GM21423 (cell line): ENCODE measurements around the gene AZIN2.

ENCODE experiments used
- ATAC-seq: cut with Tn5 transposase; IDR thresholded peaks from one replicate; pipeline ENCODE4 v1.9.1; 2021; ENCODE audit warnings: mild to moderate bottlenecking, moderate library complexity; ENCODE audit not compliant: unreplicated experiment

The AZIN2 gene

GRCh38 chr1:33149453-33150190 lies 68.7 kb downstream of the AZIN2 start:
- no peak for ATAC-seq

GRCh38 chr1:33150522-33150921 lies 69.6 kb downstream of the AZIN2 start:
- no peak for ATAC-seq

GRCh38 chr1:33151116-33151515 lies 70.2 kb downstream of the AZIN2 start:
- no peak for ATAC-seq

DNA sequence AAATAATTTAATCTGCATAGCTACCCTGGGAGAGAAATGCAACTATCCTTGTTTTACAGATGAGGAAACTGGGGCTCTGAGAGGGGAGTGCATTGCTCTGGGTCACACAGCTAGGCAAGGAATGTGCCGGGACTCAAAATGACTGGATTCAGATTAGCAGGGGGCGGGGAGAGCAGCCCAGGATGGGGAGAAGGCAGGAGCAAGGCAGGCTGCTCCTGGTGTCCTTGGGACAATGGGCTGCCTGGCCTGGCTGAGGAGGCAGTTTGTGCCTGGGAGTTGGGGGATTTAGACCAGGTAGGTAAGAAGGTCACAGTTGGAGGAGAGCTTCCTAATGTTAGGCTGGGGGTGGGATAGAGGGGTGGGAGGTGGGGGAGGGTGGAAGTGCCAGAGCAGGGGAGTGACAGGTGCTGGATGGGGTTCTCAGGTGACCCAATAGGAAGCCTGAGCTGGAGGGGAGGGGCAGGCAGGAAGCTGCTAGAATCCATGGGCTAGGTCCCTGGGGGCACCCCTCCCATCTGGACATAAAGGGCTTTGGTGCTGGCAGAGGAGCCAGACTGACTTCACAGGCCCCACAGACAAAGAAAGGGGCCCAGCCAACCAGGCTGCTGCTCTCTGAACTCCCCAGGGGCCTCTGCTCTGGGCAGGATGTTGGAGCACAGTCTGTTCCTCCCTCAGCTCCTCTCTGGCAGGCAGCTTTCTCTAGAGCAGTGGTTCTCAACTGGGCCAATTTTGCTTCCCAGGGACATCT lies 71.9 kb downstream of the AZIN2 start:
- no peak for ATAC-seq

DNA sequence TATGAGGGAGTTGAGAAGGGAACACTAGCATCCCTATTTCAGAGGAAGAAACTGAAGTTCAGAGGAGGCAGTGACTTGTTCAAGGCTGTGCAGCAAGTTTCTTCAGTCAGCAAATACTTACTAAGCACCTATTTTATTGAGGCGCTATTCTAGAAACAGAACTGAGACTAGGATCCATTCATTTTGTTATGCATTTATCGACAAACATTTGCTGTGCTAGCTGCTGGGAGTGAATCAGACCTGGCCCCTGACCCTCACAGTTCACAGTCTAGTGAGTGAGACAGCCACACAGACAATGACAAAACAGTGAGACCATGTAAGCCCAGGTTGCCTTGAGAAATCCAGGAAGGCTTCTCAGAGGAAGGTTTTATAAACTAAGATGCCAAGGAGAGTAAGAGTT lies 72.7 kb downstream of the AZIN2 start:
- ATAC-seq = no peak

GRCh38 chr1:33155877-33156538 lies 75.1 kb downstream of the AZIN2 start:
- no peak for ATAC-seq

DNA sequence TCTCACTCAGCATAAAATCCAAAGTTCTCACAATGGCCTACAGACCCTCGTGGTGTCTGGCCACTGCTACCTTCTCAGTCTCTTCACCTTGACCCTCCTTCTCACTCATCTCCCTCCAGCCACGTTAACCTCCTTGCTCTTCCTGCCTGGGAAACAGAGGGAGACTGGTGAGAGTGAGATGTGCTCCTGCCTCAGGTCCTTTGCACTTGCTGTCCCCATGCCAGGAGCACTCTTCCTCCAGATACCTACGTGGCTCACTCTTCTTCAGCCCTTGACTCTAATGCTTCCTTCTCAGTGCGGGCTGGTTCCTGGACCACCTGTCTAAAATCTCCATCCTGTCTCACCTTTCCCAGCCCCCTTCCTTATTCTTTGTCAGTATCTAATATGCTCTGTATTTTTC lies 76.2 kb downstream of the AZIN2 start:
- no peak for ATAC-seq

DNA sequence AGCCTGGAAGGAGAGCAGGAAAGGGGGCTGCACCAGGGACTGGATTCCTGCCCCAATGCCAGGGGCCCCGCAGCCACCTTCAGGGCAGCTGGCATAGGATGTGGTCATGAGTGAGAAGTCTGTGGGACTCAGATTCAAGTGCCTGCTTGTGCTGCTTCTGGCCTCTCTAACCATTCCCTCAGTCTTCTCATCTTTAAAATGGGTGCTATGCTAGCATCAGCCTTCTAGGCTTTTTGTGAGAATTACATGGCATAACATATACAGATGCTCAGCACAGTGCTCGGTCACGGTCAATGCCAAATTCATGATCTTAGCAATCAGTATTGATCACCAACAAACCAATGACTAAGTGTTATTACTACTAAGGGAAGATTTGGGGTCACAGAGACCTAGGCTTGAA lies 77.4 kb downstream of the AZIN2 start:
- ATAC-seq = no peak

DNA sequence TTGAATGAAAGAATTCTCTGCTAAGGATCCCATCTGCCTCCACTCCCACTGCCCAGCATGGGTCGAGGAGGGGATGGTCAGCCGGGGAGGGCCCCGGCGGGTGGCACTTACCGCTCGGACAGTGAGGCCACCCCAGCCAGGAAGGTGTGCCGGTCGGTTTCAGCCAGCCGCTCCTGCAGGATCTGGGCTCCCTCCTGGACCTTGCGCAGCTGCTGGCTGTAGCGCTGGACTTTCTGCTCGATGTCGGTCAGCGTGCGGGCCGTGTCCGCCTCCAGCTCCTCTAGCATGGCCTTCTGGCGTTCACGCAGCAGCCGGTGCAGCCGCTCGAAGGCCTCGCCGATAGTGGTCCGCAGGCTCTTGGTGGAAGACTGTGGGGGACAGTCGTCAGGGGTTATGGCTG lies 78.6 kb downstream of the AZIN2 start:
- no peak for ATAC-seq

DNA sequence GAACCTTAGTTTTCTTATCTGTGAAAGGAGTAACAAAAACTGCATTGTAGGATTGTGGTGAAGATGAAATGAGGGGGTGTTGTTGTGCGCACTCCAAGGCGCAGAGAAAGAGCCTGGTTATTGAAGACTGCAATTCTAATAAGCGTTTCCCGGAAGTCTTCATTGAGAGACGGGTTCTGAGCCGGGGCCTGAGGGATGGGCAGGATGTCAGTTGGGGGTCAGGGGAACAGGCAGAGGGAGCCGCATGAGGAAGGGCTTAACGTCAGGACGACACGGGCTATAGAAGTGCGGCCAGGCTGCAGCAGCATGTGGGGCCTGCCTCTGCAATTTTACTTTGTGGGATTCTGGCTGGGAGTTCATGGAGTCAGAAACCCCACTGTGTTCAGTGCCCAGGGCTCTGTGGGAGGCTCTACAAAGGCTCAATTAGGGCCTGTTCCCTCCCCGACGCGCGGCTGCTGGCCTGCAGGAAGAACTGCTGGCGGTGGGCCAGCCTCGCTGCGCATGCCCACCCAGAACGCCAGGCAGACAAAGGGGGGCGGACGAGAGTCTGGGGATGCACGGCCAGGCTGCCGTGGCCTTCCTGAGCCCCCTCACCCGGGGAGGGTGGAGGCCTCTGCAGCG lies 80.2 kb downstream of the AZIN2 start:
- ATAC-seq = no peak

- ATAC-seq = no peak
Observed at GRCh38 chr1:33162141-33162540, 81.2 kb downstream of the AZIN2 start.

GRCh38 chr1:33163621-33164519 lies 82.9 kb downstream of the AZIN2 start:
- no peak for ATAC-seq

DNA sequence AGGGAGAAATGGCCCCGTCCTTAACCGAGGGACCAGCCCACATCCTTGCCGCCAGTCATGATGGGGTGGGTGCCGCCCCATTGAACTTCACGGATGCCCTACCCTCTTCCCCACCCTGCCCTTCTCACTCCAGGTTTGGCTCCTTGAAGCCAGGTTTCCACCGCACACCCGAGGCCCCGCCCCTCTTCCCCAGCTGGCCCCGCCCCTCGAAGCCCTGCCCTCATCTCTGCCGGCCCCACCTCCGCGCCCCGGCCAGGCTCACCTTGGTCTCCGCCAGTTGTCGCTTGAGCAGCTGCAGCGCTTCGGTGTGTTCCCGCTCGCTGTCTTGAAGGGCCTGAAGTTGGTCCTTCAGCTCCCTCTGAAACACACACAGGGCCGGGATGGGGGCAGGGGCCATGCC lies 84.3 kb downstream of the AZIN2 start:
- ATAC-seq = no peak

- no peak for ATAC-seq
Observed at GRCh38 chr1:33165809-33166208, 84.9 kb downstream of the AZIN2 start.

DNA sequence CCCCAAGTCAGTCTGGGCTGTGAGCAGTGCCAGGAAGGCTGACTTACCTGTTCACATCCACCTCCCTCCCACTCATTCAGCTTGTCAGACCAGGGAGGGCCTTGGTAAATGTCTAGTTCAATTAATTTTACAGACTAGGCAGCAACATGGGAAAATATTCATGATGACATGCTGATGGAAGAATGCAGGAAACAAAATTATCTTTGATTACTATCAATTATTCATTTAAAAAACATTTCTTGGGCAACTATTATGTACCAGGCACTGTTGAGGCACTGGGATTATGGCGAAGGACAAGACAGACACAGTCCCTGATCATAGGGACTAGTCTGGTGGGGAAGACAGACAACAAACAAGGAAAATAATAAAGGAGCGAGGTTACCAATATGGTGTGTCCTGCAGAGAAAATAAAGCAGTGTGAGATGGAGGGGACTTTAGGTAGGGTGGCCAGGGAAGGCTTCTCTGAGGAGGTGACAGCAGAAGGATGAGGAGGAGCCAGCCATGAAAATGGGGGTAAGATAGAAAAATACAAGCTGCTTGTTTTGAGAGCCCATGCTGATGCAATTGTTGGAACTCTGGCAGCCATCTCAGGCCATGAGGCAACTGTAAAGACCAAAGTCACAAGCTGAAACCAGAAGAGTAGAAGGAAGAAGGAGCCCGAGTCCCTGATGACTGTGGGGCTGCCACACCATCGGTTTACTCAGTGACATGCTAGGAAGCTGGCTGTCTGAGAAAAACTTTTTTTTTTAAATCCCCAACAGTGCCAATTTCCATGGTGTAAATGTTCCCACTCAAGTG lies 86.9 kb downstream of the AZIN2 start:
- ATAC-seq = no peak

DNA sequence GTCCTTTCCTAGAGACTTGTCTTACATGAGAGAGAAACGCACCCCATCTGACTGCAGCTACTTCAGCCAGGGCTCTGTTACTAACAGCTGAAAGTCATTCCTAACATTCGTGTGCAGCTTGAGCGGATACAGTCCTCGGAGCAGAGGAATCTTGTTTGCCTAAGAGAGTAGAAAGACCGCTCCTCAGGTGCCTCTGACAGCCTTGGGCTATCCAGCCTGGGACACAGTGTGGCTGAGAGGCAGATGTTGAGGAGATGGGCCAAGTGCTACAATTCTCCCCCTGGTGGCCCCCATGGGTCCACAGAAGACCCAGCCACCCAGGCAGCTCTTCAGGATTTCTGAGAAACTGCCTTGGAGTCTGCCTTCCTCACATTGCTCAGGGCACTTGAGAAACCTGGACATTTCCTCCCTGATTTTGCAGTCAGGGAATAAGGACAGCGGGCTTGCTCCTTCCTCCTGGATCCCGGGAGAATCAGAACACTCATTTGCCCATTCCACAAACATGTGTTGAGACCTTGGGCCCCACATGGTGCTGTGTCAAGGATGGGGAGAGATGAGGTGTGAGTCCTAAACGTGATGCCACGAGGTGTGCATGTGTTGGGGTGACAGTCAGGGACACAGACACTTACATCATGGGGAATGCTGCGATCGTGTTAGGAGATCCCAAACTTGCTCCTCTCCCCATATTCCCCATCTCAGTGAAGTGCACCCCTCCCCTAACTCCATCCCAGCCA lies 87.8 kb downstream of the AZIN2 start:
- no peak for ATAC-seq

DNA sequence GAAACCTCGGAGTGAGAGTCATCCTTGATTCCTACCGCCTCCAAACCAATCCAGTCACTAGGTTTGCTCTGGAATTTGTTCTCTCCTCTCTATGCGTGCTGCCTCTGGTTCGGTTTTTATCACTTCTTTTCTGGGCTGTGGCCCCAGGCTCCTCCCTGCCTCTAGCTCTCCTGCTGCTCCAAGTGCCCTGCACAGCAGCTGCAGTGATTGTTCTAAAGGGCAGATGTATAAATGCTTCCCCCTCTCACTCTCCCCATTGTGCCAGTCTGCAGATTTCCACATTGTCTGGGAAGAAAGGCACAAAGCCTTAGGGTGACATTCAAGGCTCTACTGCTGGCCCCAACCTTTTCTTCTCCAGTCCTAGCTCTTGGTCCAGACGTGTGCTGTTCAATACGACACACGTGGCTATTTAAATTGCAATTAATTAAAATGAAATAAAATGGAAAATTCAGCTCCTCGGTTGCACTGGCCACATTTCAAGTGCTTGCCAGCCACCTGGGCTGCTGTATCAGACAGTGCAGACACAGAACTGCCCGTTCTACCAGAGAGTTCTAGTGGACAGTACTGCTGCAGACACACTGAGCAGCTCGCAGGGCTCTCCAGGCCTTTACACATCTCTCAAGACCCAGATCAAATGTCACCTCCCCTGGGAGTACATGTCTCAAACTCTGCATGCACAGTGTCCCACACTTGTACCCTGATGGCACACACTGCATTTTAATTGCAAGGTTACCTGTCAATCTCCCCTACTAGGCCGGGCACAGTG lies 88.5 kb downstream of the AZIN2 start:
- ATAC-seq = no peak
